Measurements from ENCODE around the gene ECT2L. TPM values are rescaled to one million over a fixed set of nuclear protein-coding genes. Genes with fewer than 3 reads are reported as not detected.

ECT2L gene
- total RNA-seq, 1 donor from 2014 or later = not detected

- DNase-seq (ENCODE audit: extremely low spot score, unreplicated experiment) = no peak
- H3K27me3 Mint-ChIP-seq (ENCODE audit: unreplicated experiment) = no peaks in the 10 kb centered on the region
- H3K4me1 Mint-ChIP-seq (ENCODE audit: unreplicated experiment) = peaks cover 5% of the 10 kb centered on the region
- peaks cover 4% of the 10 kb centered on the region for H3K9me3 Mint-ChIP-seq (ENCODE audit: unreplicated experiment)
- peaks cover 3% of the 10 kb centered on the region for H3K36me3 Mint-ChIP-seq (ENCODE audit: unreplicated experiment)
- H3K27ac Mint-ChIP-seq (ENCODE audit: unreplicated experiment) = no peak overlapping the region
- TF ChIP-seq CTCF (IDR thresholded peaks at IDR 0.05) = no peak
- no peak overlapping the region for H3K4me3 Mint-ChIP-seq (ENCODE audit: unreplicated experiment)
These were observed 48.3 kb downstream of the ECT2L start for GRCh38 chr6:138844192-138844591.

- H3K27me3 Mint-ChIP-seq (ENCODE audit: unreplicated experiment) = no peaks in the 10 kb centered on the region
- peaks cover 5% of the 10 kb centered on the region for H3K4me1 Mint-ChIP-seq (ENCODE audit: unreplicated experiment)
- H3K27ac Mint-ChIP-seq (ENCODE audit: unreplicated experiment) = no peak overlapping the region
- H3K4me3 Mint-ChIP-seq (ENCODE audit: unreplicated experiment) = no peak overlapping the region
- DNase-seq (ENCODE audit: extremely low spot score, unreplicated experiment) = no peak
- H3K36me3 Mint-ChIP-seq (ENCODE audit: unreplicated experiment) = no peaks in the 10 kb centered on the region
- no peaks in the 10 kb centered on the region for H3K9me3 Mint-ChIP-seq (ENCODE audit: unreplicated experiment)
- no peak for TF ChIP-seq CTCF (IDR thresholded peaks at IDR 0.05)
These were observed 52.0 kb downstream of the ECT2L start for GRCh38 chr6:138847884-138848283.

GRCh38 chr6:138848461-138848860 lies 52.6 kb downstream of the ECT2L start:
- Mint-ChIP-seq H3K36me3 (ENCODE audit: unreplicated experiment) (no peaks in the 10 kb centered on the region), H3K27me3 (ENCODE audit: unreplicated experiment) (no peaks in the 10 kb centered on the region), H3K9me3 (ENCODE audit: unreplicated experiment) (no peaks in the 10 kb centered on the region), H3K4me1 (ENCODE audit: unreplicated experiment) (peaks cover 8% of the 10 kb centered on the region), H3K4me3 (ENCODE audit: unreplicated experiment) (no peak overlapping the region), H3K27ac (ENCODE audit: unreplicated experiment) (no peak overlapping the region)
- TF ChIP-seq CTCF (IDR thresholded peaks at IDR 0.05) = no peak
- DNase-seq (ENCODE audit: extremely low spot score, unreplicated experiment) = no peak

- H3K27me3 Mint-ChIP-seq (ENCODE audit: unreplicated experiment) = peaks cover 3% of the 10 kb centered on the region
- H3K4me3 Mint-ChIP-seq (ENCODE audit: unreplicated experiment) = no peak overlapping the region
- H3K9me3 Mint-ChIP-seq (ENCODE audit: unreplicated experiment) = no peaks in the 10 kb centered on the region
- H3K27ac Mint-ChIP-seq (ENCODE audit: unreplicated experiment) = no peak overlapping the region
- peaks cover 10% of the 10 kb centered on the region for H3K4me1 Mint-ChIP-seq (ENCODE audit: unreplicated experiment)
- no peak for TF ChIP-seq CTCF (IDR thresholded peaks at IDR 0.05)
- no peak for DNase-seq (ENCODE audit: extremely low spot score, unreplicated experiment)
- no peaks in the 10 kb centered on the region for H3K36me3 Mint-ChIP-seq (ENCODE audit: unreplicated experiment)
These were observed 53.9 kb downstream of the ECT2L start for GRCh38 chr6:138849791-138850190.

- Mint-ChIP-seq H3K27ac (ENCODE audit: unreplicated experiment) (no peak overlapping the region), H3K36me3 (ENCODE audit: unreplicated experiment) (no peaks in the 10 kb centered on the region), H3K9me3 (ENCODE audit: unreplicated experiment) (no peaks in the 10 kb centered on the region), H3K4me3 (ENCODE audit: unreplicated experiment) (no peak overlapping the region), H3K27me3 (ENCODE audit: unreplicated experiment) (peaks cover 9% of the 10 kb centered on the region), H3K4me1 (ENCODE audit: unreplicated experiment) (peaks cover 12% of the 10 kb centered on the region)
- no peak for TF ChIP-seq CTCF (IDR thresholded peaks at IDR 0.05)
- no peak for DNase-seq (ENCODE audit: extremely low spot score, unreplicated experiment)
These were observed 60.8 kb downstream of the ECT2L start for GRCh38 chr6:138856654-138857053.

Measured in osteocyte (in vitro differentiated cells).